HL-60/S4 treated with retinoic acid at 250 ng/mL for 4 days and 3 days (cell line): Measurements from ENCODE around the gene LZTS2.
"Not testable (repeated sequence)": the region's sequence is repeated elsewhere in the genome, so short reads cannot be mapped to it uniquely, and the experiment has no call there.

Experiments
- in situ Hi-C: fragments of 300-500 bp; cut with MboI; formaldehyde crosslinking; loops from 2 replicates; pipeline ENCODE4 v1.7.0; 2022; ENCODE audit warnings: low sequenced_read_pairs

LZTS2 gene, protein sequence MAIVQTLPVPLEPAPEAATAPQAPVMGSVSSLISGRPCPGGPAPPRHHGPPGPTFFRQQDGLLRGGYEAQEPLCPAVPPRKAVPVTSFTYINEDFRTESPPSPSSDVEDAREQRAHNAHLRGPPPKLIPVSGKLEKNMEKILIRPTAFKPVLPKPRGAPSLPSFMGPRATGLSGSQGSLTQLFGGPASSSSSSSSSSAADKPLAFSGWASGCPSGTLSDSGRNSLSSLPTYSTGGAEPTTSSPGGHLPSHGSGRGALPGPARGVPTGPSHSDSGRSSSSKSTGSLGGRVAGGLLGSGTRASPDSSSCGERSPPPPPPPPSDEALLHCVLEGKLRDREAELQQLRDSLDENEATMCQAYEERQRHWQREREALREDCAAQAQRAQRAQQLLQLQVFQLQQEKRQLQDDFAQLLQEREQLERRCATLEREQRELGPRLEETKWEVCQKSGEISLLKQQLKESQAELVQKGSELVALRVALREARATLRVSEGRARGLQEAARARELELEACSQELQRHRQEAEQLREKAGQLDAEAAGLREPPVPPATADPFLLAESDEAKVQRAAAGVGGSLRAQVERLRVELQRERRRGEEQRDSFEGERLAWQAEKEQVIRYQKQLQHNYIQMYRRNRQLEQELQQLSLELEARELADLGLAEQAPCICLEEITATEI

DNA sequence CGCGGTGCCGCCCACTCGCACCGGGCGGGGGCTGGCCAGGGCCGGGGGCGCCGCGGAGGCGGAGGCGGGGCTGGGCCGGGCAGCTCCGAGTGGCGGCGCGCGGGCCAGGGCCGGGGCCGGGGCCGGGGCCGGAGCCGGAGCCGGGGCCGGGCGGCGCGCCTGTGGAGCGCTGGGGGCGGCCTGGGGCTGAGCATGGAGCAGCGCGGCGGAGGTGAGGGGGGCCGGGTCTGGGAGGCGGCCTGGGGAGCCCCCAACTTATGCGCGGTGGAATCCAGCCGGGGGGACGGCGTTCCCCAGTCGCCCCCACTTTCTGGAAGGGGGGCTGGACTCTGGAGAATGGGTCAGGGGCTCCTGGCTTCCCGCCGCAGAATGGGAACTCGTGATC lies at the start of gene LZTS2:
TSS of gene LZTS2 (plus strand) at position 67 of the 385 bp plus-strand sequence. CDS start 2,731 bp downstream, outside the sequence.
- in situ Hi-C loops, result no loop called here

DNA sequence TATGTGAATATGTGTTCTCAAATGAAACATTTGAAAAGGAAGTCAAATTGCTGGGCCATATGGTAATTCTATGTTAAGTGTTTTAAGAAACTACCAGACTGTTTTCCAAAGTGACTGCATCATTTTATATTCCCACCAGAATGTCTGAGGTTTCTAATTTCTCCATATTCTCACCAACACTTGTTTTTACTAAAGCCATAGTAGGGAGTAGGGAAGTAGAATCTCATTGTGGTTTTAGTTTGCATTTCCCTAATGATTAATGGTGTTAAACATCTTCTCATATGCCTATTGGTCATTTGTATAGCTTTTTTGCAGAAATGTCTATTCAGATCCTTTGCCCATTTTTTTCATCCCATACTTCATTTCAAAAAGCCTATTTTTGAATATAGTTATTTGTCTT lies 39.4 kb upstream of the LZTS2 start:
- in situ Hi-C loops, result no loop called here

GRCh38 chr10:100962351-100963080 lies 37.1 kb upstream of the LZTS2 start:
- in situ Hi-C loops, result no loop called here

GRCh38 chr10:100963826-100964225 lies 35.8 kb upstream of the LZTS2 start:
- in situ Hi-C loops, result no loop called here

GRCh38 chr10:100965820-100966219 lies 33.8 kb upstream of the LZTS2 start:
- in situ Hi-C loops, result no loop called here

DNA sequence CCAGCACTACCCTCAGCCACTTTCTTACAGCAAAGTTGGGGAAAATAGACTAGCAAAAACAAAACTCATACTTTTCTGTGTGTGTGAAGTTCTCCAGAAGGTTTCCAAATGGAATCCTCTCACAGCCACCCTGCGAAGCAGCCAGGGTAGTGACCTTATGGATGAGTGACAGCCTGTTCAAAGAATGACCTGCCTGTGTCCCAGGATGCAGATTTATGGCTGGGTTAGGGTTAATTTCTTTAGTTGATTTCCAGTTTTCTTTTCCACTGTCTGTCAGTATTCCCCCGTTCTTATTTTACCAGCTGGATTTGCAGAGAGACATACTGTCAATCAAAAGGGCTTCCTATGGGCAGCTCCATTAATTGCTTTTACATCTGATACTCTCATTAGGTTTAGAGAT lies 32.7 kb upstream of the LZTS2 start:
- in situ Hi-C loops, result no loop called here

DNA sequence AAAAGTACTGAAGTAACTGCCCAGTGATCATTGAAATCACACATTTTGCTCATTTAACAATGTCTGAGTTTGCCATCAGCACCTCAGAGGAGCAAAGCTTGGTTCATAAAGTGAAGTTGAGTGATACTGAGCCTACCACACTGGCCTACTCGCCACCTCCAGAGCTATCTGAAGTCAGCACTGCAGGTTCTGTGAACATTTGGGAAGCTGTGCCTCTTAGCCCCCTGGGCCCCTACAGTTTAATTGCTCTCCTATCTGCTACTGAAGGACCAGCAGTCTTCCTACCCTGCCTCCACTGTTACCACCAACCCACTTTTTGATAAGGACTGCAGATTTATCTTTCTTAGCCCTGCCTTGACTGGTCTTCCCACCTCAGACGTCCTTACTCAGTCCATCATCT lies 32.3 kb upstream of the LZTS2 start:
- in situ Hi-C loops, result no loop called here

DNA sequence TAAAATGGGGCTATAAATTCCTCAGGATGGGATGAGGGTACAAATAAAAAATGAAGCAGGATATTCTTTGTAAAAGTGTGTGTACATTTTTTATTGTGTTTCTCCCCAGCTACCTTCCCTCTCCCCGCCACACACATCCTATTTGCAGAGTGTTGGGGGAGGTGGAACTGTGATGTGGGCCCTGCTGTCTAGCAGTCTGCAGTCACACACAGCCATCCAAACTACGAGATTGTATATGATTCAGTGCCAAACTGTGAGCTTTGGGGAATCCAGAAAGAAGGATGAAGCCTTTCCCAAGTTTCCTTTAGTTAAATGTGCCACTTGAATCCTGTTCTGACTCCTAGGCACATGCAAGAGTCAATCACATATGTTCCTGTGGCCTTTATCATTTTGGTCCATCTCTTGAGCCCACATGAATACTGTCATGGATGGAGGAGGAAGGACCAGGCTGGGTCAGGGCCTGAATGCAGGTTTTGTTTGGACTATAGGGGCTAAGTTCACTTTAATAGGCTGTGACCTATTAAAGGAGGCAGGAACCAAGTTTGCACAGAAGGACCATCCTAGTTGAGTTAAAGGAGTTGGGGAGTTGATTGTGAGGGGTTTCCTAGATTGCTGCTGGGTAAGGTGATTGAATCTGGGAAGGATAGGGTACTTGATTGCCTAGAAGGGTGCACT lies 31.4 kb upstream of the LZTS2 start:
- in situ Hi-C loops, result no loop called here

DNA sequence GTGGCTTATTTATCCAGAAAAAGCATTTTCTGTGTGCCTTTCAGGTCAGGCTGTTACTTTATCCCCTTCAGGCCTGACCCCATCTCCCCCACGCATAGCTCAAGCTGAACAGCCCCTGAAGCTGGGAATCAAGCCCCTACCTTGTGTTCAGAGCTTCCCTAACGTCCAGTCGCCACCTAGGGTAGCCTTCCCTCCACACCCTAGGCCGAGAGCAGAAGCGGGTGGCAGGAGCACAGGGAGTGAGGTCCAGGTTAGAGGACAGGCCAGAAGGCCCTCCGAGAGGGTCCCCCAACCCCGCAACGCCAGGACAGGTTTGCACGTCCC lies 30.8 kb upstream of the LZTS2 start:
- in situ Hi-C loops, result no loop called here

- in situ Hi-C loops, result no loop called here
These were observed 30.2 kb upstream of the LZTS2 start, which contains the start of gene SEMA4G for GRCh38 chr10:100969187-100970075. SEMA4G (plus strand) TSS chr10:100969504; CDS start chr10:100972913, 3,409 bp downstream.

DNA sequence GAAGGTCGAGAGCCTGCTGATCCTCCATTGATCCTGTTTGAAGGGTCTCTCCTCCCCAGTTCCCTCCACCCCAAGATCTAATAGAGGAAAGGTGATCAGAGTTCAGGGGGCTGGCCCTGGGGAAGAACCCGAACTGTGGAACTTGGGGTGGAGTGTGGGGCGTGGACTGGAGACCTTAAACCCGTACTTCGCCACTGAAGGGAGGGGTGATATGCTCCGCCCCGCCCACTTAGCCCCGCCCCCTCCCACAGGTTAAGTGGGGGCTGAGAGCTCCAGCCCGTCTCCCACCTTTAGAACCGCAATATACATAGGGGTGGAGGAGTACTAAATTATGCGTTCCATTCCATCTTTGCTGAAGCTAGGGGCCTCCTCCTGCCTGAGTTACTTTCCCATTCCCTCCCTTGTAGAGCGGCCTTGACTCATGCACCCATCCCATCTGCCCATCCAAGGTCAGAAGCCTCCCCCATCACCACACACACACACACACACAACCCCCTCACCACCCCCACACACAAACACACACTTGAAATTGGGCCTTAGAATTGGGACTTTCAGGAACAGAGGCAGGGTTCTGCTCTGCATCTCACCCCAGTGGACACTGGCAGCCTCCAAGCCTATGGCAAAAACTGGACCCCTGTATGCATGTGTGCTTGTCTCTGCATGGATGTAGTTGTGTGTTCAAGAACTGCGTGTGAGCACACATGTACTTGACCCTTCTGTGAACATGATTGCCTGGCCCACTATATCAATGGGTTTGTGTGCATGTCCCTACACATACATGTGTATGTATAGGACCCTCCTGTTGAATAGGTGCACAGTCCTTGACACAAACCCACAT lies 29.3 kb upstream of the LZTS2 start:
- in situ Hi-C loops, result no loop called here

GRCh38 chr10:100970914-100971811 lies 28.4 kb upstream of the LZTS2 start:
- in situ Hi-C loops, result no loop called here

DNA sequence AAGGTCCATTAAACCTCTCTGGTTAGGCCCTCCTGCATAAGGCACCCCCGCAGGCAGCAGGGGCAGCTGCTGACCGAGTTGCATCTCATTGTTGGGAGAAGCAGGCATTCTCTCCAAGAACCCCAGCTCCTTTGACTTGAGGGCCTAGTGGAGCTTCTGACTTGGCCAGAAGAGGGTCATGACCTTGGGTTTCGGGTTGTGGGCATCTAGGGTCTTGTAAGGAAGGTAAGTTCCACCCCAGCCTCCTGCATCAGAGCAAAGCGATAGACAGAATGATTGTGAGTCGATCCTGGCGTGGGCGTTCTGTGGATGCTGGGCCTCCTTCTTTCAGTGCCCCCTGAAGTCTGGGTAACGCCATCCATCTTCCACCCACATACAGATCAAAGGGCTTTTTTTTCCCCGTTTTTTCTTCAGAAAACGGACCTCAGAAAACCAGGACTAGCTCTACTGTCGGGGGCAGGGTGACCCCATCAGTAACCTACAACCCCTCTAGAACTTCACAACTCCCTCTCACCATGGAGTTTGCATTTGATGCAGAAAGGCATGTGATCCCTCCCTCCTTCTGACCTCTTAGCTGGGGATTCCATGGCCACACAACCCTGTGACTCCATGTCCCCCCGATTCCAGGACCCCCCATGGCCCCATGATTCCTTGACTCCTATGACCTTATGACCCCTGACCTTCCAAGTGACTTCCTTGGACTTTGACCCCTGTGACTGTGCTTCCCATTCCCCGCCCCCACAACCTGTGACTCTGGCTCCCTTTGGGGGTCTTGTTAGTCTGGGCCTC lies 27.3 kb upstream of the LZTS2 start:
- in situ Hi-C loops, result no loop called here

DNA sequence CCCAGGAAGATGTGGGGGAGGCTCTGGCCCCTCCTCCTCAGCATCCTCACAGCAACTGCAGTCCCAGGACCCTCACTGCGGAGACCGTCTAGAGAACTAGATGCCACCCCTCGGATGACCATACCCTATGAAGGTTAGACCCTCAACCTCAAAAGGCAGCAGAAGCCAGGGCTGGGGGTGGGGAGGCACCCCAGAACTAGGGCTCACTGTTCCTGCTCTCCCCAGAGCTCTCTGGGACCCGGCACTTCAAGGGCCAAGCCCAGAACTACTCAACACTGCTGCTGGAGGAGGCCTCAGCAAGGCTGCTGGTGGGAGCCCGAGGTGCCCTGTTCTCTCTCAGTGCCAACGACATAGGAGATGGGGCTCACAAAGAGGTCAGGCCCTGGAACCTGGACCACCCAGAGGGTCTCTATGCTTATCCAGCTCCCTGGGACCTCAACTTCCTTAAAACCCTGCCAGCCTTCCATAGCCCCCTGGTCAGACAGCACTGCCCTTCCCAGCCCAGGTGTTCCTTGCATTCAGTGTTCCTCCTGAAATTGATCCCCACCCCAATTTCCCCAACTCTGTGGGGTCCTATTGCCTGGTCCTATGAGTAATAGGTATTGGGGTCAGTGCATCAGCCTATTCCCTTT lies 26.6 kb upstream of the LZTS2 start:
- in situ Hi-C loops, result no loop called here

DNA sequence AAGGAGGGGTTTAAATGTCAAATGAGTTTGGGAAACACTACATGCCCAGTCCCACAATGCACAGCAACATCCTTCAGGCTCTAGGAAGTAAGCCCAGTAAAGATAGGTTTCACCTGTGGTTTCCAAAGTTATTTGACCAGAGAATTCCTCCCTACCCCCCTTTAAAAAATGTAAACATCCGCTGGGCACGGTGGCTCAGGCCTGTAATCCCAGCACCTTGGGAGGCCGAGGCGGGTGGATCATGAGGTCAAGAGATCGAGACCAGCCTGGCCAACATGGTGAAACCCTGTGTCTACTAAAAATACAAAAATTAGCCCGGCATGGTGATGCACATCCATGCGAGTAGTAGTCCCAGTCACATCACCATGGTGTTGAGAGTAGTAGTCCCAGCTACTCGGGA lies 24.2 kb upstream of the LZTS2 start:
- in situ Hi-C loops, result not testable (repeated sequence)

DNA sequence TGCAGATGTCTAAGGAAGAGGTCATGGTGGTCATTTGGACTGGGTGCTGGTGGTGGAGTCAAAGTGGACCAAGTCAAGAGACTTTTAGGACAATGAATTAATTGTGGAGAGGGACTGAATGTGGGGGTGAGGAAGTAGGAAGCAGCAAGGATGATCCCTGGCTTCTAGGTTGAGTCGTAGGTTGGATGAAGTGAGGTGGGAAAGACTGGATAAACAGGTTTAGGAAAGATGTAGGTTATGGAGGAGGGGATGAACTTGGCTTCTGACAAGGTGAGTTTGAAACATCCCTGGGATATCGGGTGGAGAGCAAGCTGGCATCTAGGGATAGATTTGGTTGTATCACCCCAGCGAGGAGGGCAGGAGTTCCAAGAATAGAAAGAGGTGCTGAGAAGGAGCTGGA lies 22.7 kb upstream of the LZTS2 start:
- in situ Hi-C loops, result no loop called here

DNA sequence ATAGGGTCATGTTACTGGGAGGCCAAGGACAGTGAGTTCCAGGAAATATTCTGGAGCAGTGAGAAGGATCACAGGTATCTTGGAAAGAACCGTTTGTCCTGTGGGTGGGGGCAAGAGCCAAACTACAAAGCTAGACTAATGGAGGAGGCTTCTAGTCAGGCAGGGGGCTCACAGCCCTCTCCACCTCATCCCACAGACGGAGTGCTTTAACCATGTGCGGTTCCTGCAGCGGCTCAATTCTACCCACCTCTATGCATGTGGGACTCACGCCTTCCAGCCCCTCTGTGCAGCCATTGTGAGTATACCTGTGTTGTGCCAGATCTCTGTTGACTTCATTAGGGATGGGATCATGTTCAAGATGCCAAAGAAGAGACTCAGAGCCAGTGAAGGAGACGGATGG lies 22.2 kb upstream of the LZTS2 start:
- in situ Hi-C loops, result no loop called here
